Activated B cell treated with CpG ODN at 0.5 μM for 24 hours (primary cell): ENCODE results near the gene TCEA2. TPM values are rescaled to one million over a fixed set of nuclear protein-coding genes. Genes with fewer than 3 reads are reported as not detected.

Experiments
- ATAC-seq: fragments of 200-7000 bp; cut with Tn5 transposase; one replicate; pipeline ENCODE4 v1.10.0; 2021; ENCODE audit warnings: low read depth, mild to moderate bottlenecking, moderate library complexity
- CTCF ChIA-PET: fragments of 350-600 bp; sonication (Branson Sonifier 250); formaldehyde crosslinking; loops from one replicate; lab custom pipeline; 2021; ENCODE audit warnings: antibody characterized with exemption; lab: Charles Lee
- POLR2A ChIA-PET: fragments of 350-600 bp; sonication (Branson Sonifier 250); formaldehyde crosslinking; loops from one replicate; lab custom pipeline; 2021; ENCODE audit warnings: antibody characterized with exemption; lab: Charles Lee
- DNase-seq: peaks from one replicate; pipeline ENCODE4 v3.0.0; 2022
- H3K27ac Mint-ChIP-seq: one replicate; pipeline ENCODE4 v1.8.0; 2020; ENCODE audit warnings: mixed read lengths
- H3K27me3 Mint-ChIP-seq: one replicate; pipeline ENCODE4 v1.8.0; 2021; ENCODE audit warnings: mixed read lengths
- H3K36me3 Mint-ChIP-seq: one replicate; pipeline ENCODE4 v1.8.0; 2021; ENCODE audit warnings: low read depth, mixed read lengths
- H3K4me1 Mint-ChIP-seq: one replicate; pipeline ENCODE4 v1.8.0; 2021; ENCODE audit warnings: mixed read lengths
- H3K4me3 Mint-ChIP-seq: one replicate; pipeline ENCODE4 v1.8.0; 2020; ENCODE audit warnings: mild to moderate bottlenecking, mixed read lengths
- H3K9me3 Mint-ChIP-seq: one replicate; pipeline ENCODE4 v1.8.0; 2020; ENCODE audit warnings: mixed read lengths
- intact Hi-C: fragments of 100-400 bp; cut with micrococcal nuclease; formaldehyde crosslinking; loops from one replicate; pipeline ENCODE4 v1.15.1; 2024
- total RNA-seq: library from RNA; stranded (reverse); gene quantifications from 2 replicates; pipeline ENCODE4 v1.2.3, GENCODE V29; 2022
- TF ChIP-seq, protein P1 (sequence below): fragments of 200-600 bp; IDR thresholded peaks from one replicate; pipeline ENCODE4 v1.8.0; 2022; ENCODE audit warnings: antibody characterized with exemption, mild to moderate bottlenecking

Gene TCEA2
- total RNA-seq, 1 donor from 2014 or later: 20.3 TPM

DNA sequence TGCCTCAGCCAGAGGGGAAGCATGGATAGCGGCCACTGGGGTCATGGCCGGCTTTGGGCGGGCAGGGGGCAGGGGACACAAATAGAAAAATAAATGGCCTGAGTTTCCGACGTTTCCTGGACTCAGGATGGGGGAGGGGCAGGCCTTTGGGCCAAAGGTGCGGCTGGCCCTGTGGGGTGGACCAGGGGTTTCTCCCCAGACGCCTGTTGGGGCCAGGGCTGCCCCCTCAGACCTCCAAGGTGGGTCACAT, 6.4 kb upstream of the TCEA2 start:
- ATAC-seq (no peak), DNase-seq (no peak)
- Mint-ChIP-seq H3K27ac (no peak overlapping the region), H3K36me3 (no peaks in the 10 kb centered on the region), H3K27me3 (peaks cover 27% of the 10 kb centered on the region), H3K4me3 (no peak overlapping the region), H3K9me3 (no peaks in the 10 kb centered on the region), H3K4me1 (peaks cover 16% of the 10 kb centered on the region)
- ChIA-PET CTCF (no interaction called here), POLR2A (no interaction called here)
- TF ChIP-seq, protein P1, sequence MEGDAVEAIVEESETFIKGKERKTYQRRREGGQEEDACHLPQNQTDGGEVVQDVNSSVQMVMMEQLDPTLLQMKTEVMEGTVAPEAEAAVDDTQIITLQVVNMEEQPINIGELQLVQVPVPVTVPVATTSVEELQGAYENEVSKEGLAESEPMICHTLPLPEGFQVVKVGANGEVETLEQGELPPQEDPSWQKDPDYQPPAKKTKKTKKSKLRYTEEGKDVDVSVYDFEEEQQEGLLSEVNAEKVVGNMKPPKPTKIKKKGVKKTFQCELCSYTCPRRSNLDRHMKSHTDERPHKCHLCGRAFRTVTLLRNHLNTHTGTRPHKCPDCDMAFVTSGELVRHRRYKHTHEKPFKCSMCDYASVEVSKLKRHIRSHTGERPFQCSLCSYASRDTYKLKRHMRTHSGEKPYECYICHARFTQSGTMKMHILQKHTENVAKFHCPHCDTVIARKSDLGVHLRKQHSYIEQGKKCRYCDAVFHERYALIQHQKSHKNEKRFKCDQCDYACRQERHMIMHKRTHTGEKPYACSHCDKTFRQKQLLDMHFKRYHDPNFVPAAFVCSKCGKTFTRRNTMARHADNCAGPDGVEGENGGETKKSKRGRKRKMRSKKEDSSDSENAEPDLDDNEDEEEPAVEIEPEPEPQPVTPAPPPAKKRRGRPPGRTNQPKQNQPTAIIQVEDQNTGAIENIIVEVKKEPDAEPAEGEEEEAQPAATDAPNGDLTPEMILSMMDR: no peak
- intact Hi-C loops: loop anchor here (5.0 kb wide), 1 partner anchor 519 kb away; the partner anchor contains the start of gene PTK6

DNA sequence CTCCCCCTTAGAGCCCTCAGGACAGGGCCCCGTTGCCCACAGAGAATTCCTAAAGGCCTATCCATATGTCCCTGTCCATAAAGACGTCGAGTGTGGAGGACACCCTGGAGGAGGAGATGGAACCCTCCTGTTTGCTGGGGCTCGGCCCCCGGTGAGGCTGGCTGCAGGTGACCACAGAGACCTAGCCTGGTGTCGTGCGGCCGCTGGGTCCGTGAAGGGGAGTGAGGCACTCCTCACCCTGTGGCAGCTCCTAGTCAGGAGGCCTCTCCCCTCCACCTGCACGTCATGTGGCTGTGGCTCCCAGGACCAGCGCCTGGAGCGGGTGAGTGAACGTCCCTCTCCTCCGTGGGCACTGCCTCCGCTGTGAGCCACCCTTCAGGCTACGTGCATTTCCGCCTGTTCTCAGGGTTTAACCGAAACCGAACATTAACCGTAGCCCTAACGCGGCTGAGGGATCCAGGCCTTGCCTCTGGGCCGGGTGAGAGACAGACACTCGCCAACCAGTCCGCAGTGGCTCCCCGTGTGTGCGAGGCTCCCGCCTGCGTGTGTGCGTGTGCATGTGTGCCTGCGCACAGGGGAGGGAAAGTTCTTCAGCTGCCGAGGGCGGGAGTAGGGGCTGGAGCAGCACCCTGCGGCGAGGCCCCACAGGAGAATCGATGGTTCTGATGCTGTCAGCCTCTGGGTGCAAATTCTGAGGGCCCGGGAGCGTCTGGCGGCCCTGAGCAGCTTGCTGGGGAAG, 5.9 kb upstream of the TCEA2 start:
- peak overlapping the region; percentile 35 for H3K4me3 Mint-ChIP-seq
- H3K27ac Mint-ChIP-seq: no peak overlapping the region
- peaks cover 24% of the 10 kb centered on the region for H3K27me3 Mint-ChIP-seq
- intact Hi-C loops: loop anchor here (1.0 to 5.0 kb wide), 5 partner anchors 18 to 520 kb away; partner anchors contain the start of genes PRPF6 and PTK6
- no peak for ATAC-seq
- no peak for DNase-seq
- TF ChIP-seq, protein P1: no peak
- ChIA-PET CTCF (interaction anchor here (0.8 to 2.6 kb wide), 2 partner anchors 18 to 77 kb away, joined by 3 to 19 read pairs; no protein-coding TSS in a partner anchor), POLR2A (no interaction called here)
- no peaks in the 10 kb centered on the region for H3K36me3 Mint-ChIP-seq
- H3K9me3 Mint-ChIP-seq: no peaks in the 10 kb centered on the region
- peaks cover 16% of the 10 kb centered on the region for H3K4me1 Mint-ChIP-seq

- TF ChIP-seq, protein P1: peak; percentile 37
- Mint-ChIP-seq H3K36me3 (no peaks in the 10 kb centered on the region), H3K9me3 (no peaks in the 10 kb centered on the region), H3K4me3 (peak overlapping the region; percentile 35), H3K27ac (peak overlapping the region; percentile 30), H3K27me3 (peaks cover 21% of the 10 kb centered on the region), H3K4me1 (peaks cover 16% of the 10 kb centered on the region)
- ATAC-seq (peak; percentile 79), DNase-seq (peak; percentile 73)
- intact Hi-C loops: loop anchor here (1.0 to 5.0 kb wide), 5 partner anchors 19 to 521 kb away; partner anchors contain the start of genes PRPF6 and PTK6
- ChIA-PET CTCF (interaction anchor here (0.8 to 2.6 kb wide), 2 partner anchors 19 to 78 kb away, joined by 3 to 19 read pairs; no protein-coding TSS in a partner anchor), POLR2A (no interaction called here)
These were observed 5.1 kb upstream of the TCEA2 start for GRCh38 chr20:64057628-64058498.

DNA sequence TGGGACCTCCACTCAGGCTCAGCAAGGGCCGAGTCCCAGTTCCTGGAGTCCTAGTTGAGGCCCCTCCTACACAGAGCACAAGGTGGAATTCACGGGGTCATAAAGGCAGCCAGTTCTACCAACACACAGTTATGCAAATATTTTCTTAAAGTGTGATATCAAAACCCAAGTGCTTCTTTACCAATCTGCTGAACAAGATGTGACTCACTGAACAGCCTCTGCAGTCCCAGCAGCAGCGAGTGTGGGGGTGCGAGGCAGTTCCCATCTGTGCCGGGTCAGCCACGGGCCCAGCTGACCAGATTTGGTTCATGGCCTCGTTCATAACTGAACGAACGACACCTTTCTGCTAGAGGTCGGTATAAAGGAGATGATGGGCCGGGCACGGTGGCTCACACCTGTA, 4.5 kb upstream of the TCEA2 start:
- CTCF ChIA-PET: interaction anchor here (2.6 kb wide), 1 partner anchor 20 kb away, joined by 19 read pairs; no protein-coding TSS in a partner anchor
- intact Hi-C loops: loop anchor here (5.0 kb wide), 1 partner anchor 521 kb away; the partner anchor contains the start of gene PTK6
- TF ChIP-seq, protein P1: no peak
- DNase-seq: no peak
- POLR2A ChIA-PET: interaction anchor here (0.7 kb wide), 1 partner anchor 50 kb away, joined by 7 read pairs; no protein-coding TSS in a partner anchor
- ATAC-seq: peak; percentile 8
- H3K4me1 Mint-ChIP-seq: peaks cover 17% of the 10 kb centered on the region
- peaks cover 14% of the 10 kb centered on the region for H3K27me3 Mint-ChIP-seq
- H3K9me3 Mint-ChIP-seq: no peaks in the 10 kb centered on the region
- no peaks in the 10 kb centered on the region for H3K36me3 Mint-ChIP-seq
- peak overlapping the region; percentile 30 for H3K27ac Mint-ChIP-seq
- H3K4me3 Mint-ChIP-seq: no peak overlapping the region
